OCI-LY1 (cell line): ENCODE results near the gene CGB7.

Source experiments
- EZH2 ChIP-seq: fragments of 200-600 bp; sonication (generic), shearing (Covaris generic); IDR thresholded peaks from 2 replicates; pipeline ENCODE4 v1.8.0; 2017; ENCODE audit warnings: borderline replicate concordance, mixed run types, mild to moderate bottlenecking, antibody characterized with exemption, low read length, moderate library complexity, mixed read lengths
- TF ChIP-seq, protein P1 (sequence below): fragments of 200-600 bp; sonication (generic), shearing (Covaris generic); IDR thresholded peaks from 2 replicates; pipeline ENCODE4 v1.5.1; 2017; ENCODE audit warnings: mild to moderate bottlenecking, antibody characterized with exemption, low read length, moderate library complexity, mixed read lengths

DNA sequence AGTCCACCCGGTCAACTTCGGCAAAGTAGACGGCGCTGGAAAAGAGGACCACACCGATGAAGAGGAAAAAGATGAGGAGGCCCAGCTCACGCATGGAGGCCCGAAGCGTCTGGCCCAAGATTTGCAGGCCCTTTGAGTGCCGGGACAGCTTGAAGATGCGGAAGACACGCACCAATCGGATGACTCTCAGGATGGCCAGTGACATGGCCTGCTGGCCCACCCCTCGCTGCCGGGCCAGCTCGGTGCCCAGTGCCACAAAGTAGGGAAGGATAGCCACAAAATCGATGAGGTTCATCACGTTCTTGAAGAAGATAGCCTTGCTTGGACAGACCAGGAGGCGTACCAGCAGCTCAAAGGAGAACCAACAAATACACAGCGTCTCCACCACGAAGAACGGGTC, 12.9 kb upstream of the CGB7 start:
- TF ChIP-seq, protein P1, sequence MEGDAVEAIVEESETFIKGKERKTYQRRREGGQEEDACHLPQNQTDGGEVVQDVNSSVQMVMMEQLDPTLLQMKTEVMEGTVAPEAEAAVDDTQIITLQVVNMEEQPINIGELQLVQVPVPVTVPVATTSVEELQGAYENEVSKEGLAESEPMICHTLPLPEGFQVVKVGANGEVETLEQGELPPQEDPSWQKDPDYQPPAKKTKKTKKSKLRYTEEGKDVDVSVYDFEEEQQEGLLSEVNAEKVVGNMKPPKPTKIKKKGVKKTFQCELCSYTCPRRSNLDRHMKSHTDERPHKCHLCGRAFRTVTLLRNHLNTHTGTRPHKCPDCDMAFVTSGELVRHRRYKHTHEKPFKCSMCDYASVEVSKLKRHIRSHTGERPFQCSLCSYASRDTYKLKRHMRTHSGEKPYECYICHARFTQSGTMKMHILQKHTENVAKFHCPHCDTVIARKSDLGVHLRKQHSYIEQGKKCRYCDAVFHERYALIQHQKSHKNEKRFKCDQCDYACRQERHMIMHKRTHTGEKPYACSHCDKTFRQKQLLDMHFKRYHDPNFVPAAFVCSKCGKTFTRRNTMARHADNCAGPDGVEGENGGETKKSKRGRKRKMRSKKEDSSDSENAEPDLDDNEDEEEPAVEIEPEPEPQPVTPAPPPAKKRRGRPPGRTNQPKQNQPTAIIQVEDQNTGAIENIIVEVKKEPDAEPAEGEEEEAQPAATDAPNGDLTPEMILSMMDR: no peak
- TF ChIP-seq EZH2: no peak
